ES-I3 (cell line): Measurements from ENCODE around the gene SLC24A3.

Experiments used
- H3K36me3 ChIP-seq: 2 replicates; pipeline ENCODE4 v1.6.1; 2013; ENCODE audit warnings: mild to moderate bottlenecking, low read length, control low read depth, moderate library complexity; ENCODE audit not compliant: insufficient read depth
- H3K4me1 ChIP-seq: 2 replicates; pipeline ENCODE4 v1.6.1; 2013; ENCODE audit warnings: mild to moderate bottlenecking, control low read depth, low read length; ENCODE audit not compliant: insufficient read depth
- H3K9ac ChIP-seq: 2 replicates; pipeline ENCODE4 v1.6.1; 2013; ENCODE audit warnings: low read depth, mild to moderate bottlenecking, low read length, moderate library complexity
- H3K9me3 ChIP-seq: 2 replicates; pipeline ENCODE4 v1.6.1; 2013; ENCODE audit warnings: mild to moderate bottlenecking, low read length, moderate library complexity; ENCODE audit not compliant: control insufficient read depth, insufficient read depth

Gene SLC24A3

DNA sequence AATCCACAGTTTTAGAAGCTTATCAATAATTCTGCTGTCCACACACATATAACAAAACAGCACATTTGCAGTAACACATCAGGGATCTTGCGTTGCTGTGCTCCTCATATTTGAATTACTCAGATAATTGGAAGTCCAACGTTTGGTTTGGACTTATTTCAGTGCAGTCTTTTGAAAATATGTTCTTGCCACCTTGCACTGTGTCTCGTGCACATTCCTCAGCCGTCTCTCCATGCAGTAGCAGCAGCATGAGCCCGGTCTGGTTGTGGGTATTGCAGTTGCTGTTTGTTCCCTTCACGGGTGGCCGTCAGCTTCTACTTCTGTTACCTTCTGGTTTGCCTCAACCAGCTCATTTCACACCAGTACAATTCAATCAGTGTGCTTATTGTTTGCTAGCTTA lies 215.5 kb downstream of the SLC24A3 start:
- H3K9ac ChIP-seq = no peak overlapping the region
- H3K4me1 ChIP-seq = no peaks in the 10 kb centered on the region
- H3K9me3 ChIP-seq = no peaks in the 10 kb centered on the region
- H3K36me3 ChIP-seq = no peaks in the 10 kb centered on the region

DNA sequence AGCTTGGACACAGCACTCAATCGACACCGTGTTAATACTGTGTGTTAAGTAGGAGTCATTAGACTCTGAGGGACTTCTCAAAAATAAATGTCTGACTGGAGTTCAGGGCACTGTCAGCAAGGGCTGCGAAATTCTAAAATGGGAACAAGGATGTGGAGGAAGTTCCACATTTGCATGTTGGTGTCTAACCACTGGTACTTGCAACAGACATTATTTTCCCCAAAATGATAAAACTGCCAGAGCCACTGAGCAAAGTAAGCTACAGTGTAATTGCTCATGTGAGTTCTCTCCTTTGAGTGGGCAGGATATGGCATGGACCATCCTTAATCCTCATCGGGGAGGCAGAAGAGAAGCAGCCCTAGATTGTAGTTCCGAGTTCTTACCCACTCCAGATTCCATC lies 215.9 kb downstream of the SLC24A3 start:
- no peaks in the 10 kb centered on the region for H3K9me3 ChIP-seq
- no peaks in the 10 kb centered on the region for H3K4me1 ChIP-seq
- no peak overlapping the region for H3K9ac ChIP-seq
- H3K36me3 ChIP-seq = no peaks in the 10 kb centered on the region

DNA sequence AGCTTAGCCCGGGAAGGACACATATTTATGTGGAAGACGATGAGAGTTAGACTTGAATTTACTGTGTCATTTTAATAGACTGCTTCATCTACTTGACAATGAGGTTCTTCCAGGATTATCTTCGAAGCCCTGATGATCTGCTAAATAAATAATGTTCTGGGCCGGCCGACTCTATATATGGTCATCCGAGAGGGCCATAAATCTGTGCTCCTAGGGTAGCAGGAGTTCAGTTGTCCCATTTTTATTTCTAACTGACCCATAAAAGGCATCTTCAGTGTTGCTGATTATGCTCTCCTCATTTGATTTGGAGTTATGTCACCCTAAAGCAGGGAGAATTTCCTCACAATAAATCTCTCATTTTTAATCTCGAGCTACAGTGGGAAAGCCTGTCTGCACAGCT lies 217.1 kb downstream of the SLC24A3 start:
- Histone ChIP-seq H3K9ac (no peak overlapping the region), H3K36me3 (no peaks in the 10 kb centered on the region), H3K9me3 (no peaks in the 10 kb centered on the region), H3K4me1 (no peaks in the 10 kb centered on the region)

DNA sequence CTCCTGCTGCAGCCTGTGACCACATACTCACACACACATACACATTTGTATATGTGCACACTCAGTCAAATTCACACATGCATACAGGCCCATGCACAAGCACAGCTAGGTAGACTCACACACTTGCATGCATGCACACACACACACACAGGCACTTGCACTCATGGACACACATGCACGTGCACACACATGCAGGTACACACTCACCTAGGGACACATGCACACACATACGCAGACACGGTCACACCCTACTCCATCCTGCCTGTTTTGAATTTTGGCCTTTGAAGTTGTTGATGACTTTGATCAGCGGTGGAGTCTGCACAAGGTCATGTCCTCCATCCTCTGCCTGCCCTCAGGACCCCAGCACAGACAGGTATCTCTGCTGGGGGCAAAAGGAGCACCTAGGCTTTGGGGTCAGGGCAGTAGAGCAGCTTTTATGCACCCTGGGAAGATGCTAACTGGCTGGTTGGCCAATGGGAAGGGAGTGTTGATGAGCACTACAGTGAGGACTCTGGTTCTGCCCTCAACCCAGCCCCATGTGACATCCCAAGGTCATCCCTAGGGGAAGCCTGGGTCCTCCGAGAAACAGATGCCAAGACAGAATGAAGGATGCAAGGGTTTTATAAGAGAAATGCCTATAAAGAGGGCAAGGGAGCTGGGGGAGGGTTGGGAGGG lies 218.3 kb downstream of the SLC24A3 start:
- H3K9me3 ChIP-seq = no peaks in the 10 kb centered on the region
- no peaks in the 10 kb centered on the region for H3K4me1 ChIP-seq
- H3K9ac ChIP-seq = no peak overlapping the region
- no peaks in the 10 kb centered on the region for H3K36me3 ChIP-seq

DNA sequence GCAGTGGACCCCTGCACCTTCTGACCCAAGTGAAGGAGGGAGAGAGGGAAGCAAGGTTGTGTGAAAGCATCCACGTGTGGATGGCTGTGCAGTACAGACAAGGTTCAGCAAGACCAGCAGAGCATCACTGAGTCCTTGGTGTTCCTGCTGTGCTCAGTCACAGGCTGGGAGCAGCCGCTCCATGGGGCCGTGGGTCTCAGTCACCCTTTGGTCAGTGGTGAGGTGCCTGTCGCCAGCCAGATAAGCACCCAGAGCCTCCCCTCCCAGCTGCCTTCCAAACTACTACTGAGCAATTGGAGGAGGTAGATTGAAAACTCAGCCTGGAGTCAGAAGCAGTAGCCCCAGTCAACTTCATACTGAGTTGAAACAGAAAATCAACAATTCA lies 218.9 kb downstream of the SLC24A3 start:
- Histone ChIP-seq H3K9ac (no peak overlapping the region), H3K9me3 (no peaks in the 10 kb centered on the region), H3K36me3 (no peaks in the 10 kb centered on the region), H3K4me1 (no peaks in the 10 kb centered on the region)

DNA sequence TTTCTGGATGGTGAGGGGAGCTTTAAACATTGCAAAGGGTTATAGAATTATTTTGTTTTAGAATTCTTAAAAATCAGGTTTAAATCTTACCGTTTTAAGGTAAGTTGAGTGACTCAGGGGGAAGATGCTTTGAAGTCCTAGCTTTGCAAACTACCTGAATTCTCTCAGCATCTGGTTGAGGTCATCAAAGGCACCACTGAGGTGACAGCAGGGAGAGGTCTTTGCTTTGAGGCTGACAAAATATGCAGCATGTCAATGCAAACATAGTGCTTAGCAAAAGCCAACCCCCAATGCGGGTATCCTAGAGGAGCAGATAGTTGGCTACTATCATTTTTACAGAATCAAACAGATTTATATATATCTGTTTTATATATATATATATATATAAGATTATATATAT lies 219.5 kb downstream of the SLC24A3 start:
- no peaks in the 10 kb centered on the region for H3K36me3 ChIP-seq
- no peaks in the 10 kb centered on the region for H3K4me1 ChIP-seq
- H3K9ac ChIP-seq = no peak overlapping the region
- no peaks in the 10 kb centered on the region for H3K9me3 ChIP-seq

DNA sequence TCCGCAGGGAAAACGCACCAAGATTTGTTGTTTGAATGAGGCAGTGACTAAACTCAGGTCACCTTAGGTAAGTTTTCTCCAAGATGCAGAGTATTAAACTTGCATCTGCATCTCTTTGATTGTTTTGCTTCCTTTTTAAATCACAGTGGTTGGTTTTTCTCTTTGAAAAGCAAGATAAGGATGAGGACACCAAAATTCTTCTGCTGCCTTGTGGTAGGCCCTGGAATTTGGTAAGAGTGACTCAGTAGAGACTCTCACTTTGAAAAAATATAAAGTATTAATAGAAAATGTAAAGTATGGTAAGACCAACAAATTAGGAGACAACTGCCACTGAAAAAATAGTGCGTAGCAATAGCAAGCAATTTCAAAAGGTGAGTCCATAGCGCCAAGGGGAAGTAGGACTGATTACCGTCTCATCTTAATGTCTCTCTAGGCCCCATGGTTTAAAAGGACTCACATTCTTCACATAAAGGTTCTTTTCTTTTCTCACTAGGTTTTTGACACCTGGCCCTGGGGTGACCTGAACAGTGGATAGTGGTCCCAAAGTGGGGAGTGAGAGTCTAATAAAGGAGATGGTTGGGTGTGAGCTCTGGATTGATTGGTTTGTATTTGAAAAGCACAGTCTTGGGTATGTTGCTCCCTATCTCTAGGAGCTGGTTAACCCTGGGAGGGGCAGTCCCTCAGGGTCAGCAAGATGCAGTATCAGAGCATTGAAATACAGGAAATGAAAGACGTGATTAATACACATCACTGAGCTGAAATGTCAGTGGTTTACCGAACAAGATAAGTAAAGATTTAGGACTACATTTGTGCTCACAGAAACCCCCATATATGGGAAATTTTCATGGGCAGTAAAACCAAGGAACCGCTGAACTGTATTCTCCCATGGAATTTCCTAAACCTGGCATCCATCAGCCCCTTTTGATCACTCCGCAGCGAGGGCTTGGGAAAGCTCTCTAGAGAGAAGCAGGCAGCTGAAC lies 221.2 kb downstream of the SLC24A3 start:
- no peaks in the 10 kb centered on the region for H3K36me3 ChIP-seq
- H3K4me1 ChIP-seq = no peaks in the 10 kb centered on the region
- H3K9ac ChIP-seq = no peak overlapping the region
- H3K9me3 ChIP-seq = no peaks in the 10 kb centered on the region

DNA sequence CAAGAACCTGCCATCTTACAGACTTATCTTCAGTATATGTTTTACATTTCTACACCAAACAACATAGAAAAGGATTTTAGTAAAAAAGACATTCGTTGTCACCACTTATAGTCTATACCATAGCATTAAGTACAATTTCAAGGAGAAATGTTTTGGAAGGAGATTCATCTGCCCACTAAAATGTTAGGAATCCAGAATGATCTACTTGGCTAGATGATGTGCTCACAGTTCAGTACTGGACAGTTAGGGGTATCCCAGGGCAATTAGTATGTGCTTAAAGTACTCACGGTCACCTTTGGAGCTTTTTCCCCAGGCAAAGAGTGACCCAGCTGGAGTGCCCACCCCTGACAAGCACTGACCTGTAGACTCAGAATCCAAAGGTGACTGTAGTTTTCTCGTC lies 222.9 kb downstream of the SLC24A3 start:
- H3K9me3 ChIP-seq = no peaks in the 10 kb centered on the region
- no peaks in the 10 kb centered on the region for H3K36me3 ChIP-seq
- no peaks in the 10 kb centered on the region for H3K4me1 ChIP-seq
- H3K9ac ChIP-seq = no peak overlapping the region

DNA sequence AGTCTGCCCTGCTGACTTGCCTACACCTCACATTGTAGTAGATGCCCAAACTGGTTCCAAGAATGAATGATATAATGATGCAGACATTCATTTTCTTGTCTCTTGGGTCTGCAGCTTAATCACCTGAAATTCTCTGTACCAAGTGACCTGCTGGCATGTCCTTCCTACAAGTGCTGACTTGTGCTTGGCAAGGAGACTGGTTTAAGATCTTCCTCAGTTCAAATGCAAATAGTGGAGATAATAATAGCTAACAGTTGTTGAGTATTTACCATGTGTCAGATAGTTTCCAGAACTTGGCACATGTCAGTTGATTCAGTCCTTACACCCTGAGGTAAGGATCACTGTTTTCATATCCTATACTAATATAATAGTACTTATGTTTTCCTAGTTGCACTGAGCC lies 223.4 kb downstream of the SLC24A3 start:
- H3K4me1 ChIP-seq = no peaks in the 10 kb centered on the region
- no peak overlapping the region for H3K9ac ChIP-seq
- no peaks in the 10 kb centered on the region for H3K36me3 ChIP-seq
- no peaks in the 10 kb centered on the region for H3K9me3 ChIP-seq

DNA sequence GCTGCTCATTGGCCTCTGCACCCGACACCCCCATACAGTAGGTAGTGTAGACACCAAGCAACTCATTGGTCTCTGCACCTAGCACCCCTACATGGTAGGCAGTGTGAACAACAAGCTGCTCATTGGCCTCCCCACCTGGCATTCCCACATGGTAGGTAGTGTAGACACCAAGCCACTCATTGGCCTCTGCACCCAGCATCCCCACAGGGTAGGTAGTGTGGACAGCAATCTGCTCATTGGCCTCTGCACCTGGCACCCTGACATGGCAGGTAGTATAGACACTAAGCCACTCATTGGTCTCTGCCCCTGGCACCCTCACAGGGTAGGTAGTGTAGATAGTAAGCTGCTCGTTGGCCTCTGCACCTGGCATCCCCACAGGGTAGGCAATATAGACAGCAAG lies 226.0 kb downstream of the SLC24A3 start:
- Histone ChIP-seq H3K9ac (no peak overlapping the region), H3K36me3 (no peaks in the 10 kb centered on the region), H3K9me3 (no peaks in the 10 kb centered on the region), H3K4me1 (no peaks in the 10 kb centered on the region)

DNA sequence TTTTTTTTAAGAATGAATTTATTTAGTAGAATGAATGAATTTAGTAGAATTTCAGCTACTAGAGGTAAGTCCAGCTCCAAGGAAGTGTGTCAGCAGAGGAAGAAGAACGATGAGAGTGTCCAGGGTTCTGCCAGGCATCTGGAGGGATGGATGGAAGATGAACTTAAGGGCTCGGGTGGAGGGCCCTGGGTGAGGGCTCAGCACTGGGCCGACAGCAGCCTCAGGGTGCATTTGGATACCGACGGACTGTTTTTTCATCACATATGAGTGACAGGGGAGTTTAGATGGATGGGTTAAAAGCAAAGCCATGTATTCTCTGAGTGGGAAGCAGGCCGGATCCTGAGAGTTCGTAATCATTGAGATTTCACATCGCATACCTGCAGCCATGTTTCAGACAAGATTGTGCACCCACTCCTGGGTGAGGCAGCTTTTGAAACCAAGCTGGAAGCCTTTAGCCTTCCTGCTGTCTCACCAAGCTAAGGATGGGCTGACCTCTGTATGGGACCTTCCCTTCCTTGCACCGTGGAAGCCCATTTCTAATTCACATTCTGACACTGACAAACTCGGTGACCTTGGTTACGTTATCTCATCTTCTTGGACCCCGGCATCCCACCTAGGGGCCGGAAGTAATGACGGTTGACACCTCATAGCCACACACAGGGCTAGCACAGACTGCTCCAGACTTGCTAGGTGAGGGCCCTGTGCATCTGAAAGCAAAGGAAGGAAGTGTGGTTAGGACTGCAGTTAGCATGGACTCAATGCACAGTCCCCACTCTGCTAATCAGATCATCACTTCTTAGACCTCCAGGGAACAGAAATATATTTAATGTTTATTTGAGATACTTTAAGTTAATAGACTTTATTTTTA lies 228.5 kb downstream of the SLC24A3 start:
- no peaks in the 10 kb centered on the region for H3K4me1 ChIP-seq
- H3K36me3 ChIP-seq = no peaks in the 10 kb centered on the region
- no peaks in the 10 kb centered on the region for H3K9me3 ChIP-seq
- no peak overlapping the region for H3K9ac ChIP-seq

DNA sequence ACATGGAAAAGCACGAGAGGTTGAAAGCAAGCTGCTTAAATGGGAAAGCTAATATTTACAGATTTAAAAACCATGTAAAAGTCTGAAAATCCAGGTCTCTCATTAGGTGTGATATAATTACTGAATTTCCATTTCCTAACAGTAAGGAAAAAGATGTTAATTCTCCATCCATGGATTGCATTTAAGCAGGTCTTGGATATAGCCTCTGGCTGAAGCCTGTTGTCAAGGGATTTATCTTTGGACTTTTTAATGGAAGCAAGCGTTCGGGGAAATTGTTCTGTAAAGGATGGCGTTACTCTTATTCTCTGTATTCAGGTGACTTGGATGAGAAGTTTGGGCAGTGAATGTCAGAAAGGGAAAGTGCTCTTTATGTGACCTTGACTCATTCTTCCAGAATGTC lies 233.8 kb downstream of the SLC24A3 start:
- Histone ChIP-seq H3K9ac (no peak overlapping the region), H3K4me1 (no peaks in the 10 kb centered on the region), H3K36me3 (no peaks in the 10 kb centered on the region), H3K9me3 (no peaks in the 10 kb centered on the region)

DNA sequence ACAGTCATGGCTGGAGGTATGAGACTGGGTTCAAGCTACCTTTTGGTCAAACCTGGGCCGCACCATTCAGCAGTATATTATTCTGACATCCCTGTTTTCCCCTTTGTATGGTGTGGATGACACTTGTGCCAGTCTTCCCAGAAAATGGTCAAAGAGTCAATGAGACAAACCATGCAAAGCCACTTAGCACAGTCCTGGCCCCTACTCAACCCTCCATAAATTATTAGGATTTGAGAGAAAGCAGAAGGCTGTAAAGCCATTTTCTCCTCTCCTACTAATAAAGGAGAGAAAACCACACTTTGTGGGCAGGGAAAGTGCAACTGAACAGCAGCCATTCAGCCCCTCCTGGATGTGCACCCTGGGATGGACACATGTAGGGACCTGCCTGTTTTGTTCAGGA lies 236.2 kb downstream of the SLC24A3 start:
- no peaks in the 10 kb centered on the region for H3K4me1 ChIP-seq
- no peak overlapping the region for H3K9ac ChIP-seq
- H3K36me3 ChIP-seq = no peaks in the 10 kb centered on the region
- H3K9me3 ChIP-seq = no peaks in the 10 kb centered on the region

DNA sequence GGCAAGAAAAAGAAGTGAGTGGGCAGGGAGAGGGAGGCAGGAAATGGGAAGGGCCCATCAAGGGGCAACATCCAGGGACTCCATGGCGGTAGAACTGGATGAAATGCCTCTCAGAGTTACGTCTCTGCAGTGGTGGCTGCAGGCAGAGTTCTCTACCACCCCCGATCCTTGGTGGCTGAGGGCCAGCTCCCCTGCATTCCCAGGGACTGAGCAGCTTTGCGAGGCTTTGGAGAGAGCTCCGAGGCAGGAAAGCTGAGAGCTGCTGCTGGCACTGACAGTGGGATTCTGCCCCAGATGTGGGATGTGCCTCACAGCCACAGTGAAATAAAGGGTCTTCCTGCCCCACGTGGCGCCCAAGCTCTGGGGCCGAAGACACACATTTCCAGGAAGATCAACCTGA lies 236.6 kb downstream of the SLC24A3 start:
- Histone ChIP-seq H3K9ac (no peak overlapping the region), H3K9me3 (no peaks in the 10 kb centered on the region), H3K4me1 (no peaks in the 10 kb centered on the region)

More for the DNA sequence above, 236.6 kb downstream of the SLC24A3 start:
- H3K36me3 ChIP-seq = no peaks in the 10 kb centered on the region
